ENCODE measurements around the gene MAPRE2. TPM values are rescaled to one million over a fixed set of nuclear protein-coding genes. Genes with fewer than 3 reads are reported as not detected.

MAPRE2 gene
- total and polyA plus RNA-seq, 11 donors: 36.4 to 190 (median 137) TPM

GRCh38 chr18:35136248-35136647, 95.0 kb downstream of the MAPRE2 start:
- TF ChIP-seq POLR2A (IDR thresholded peaks at IDR 0.05) (no peak), CTCF (IDR thresholded peaks at IDR 0.05) (no peak)
- DNase-seq: peak in 1 of 5 donors; percentile 60
- intact Hi-C loops (cut with DNase I): loop anchor here in 3 of 10 donors (5.0 to 10.0 kb wide), 3 partner anchors 59 to 109 kb away; no protein-coding TSS in a partner anchor
- no peak overlapping the region for H3K4me3 ChIP-seq
- no peaks in the 10 kb centered on the region for H3K9me3 ChIP-seq
- H3K27me3 ChIP-seq: no peaks in the 10 kb centered on the region
- whole genome bisulfite sequencing, 4 donors: 40 to 78% (median 65%) methylated on average over 3 of the region's 3 CpGs
- ATAC-seq: peak; percentile 60 to 87 (median 76)
- H3K27ac ChIP-seq: peak overlapping the region in 9 of 12 donors; percentile 13 to 75 (median 53)
- peaks cover 0 to 96% (median 88%) of the 10 kb centered on the region in 9 donors for H3K36me3 ChIP-seq
- H3K4me1 ChIP-seq: peaks cover 0 to 65% (median 20%) of the 10 kb centered on the region in 12 donors

- intact Hi-C loops (cut with DNase I): loop anchor here in 3 of 10 donors (5.0 to 10.0 kb wide), 3 partner anchors 58 to 110 kb away; no protein-coding TSS in a partner anchor
- no peaks in the 10 kb centered on the region for H3K27me3 ChIP-seq
- H3K9me3 ChIP-seq: no peaks in the 10 kb centered on the region
- no peak overlapping the region for H3K4me3 ChIP-seq
- TF ChIP-seq CTCF (IDR thresholded peaks at IDR 0.05): no peak
- TF ChIP-seq POLR2A (IDR thresholded peaks at IDR 0.05): no peak
- H3K4me1 ChIP-seq: peaks cover 0 to 58% (median 14%) of the 10 kb centered on the region in 12 donors
- H3K27ac ChIP-seq: peak overlapping the region in 8 of 12 donors; percentile 13 to 75 (median 50)
- WGBS, 4 donors: 92 to 95% (median 94%) methylated on average over 2 of the region's 2 CpGs
- ATAC-seq (no peak), DNase-seq (no peak)
- H3K36me3 ChIP-seq: peaks cover 0 to 100% (median 92%) of the 10 kb centered on the region in 9 donors
Measured at GRCh38 chr18:35136885-35137284, 95.7 kb downstream of the MAPRE2 start.

- intact Hi-C loops (cut with DNase I): loop anchor here in 4 of 10 donors (2.0 to 10.0 kb wide), 4 partner anchors 19 to 110 kb away; no protein-coding TSS in a partner anchor
- Histone ChIP-seq H3K36me3 (peaks cover 0 to 100% (median 91%) of the 10 kb centered on the region in 9 donors), H3K27ac (peak overlapping the region in 2 of 12 donors; percentile 33 to 56), H3K9me3 (no peaks in the 10 kb centered on the region), H3K4me1 (peaks cover 0 to 51% (median 8%) of the 10 kb centered on the region in 12 donors), H3K4me3 (no peak overlapping the region), H3K27me3 (no peaks in the 10 kb centered on the region)
- WGBS, 4 donors: 88 to 92% (median 89%) methylated on average over 10 of the region's 10 CpGs
- DNase-seq (no peak), ATAC-seq (no peak)
- no peak for TF ChIP-seq POLR2A (IDR thresholded peaks at IDR 0.05)
- TF ChIP-seq CTCF (IDR thresholded peaks at IDR 0.05): no peak
Measured at GRCh38 chr18:35137632-35138031, 96.4 kb downstream of the MAPRE2 start.

- Histone ChIP-seq H3K27ac (peak overlapping the region in 7 of 12 donors; percentile 7 to 56 (median 33)), H3K4me1 (peaks cover 0 to 48% (median 8%) of the 10 kb centered on the region in 12 donors), H3K36me3 (peaks cover 0 to 91% (median 80%) of the 10 kb centered on the region in 9 donors), H3K4me3 (no peak overlapping the region), H3K27me3 (no peaks in the 10 kb centered on the region), H3K9me3 (no peaks in the 10 kb centered on the region)
- TF ChIP-seq CTCF (IDR thresholded peaks at IDR 0.05) (no peak), POLR2A (IDR thresholded peaks at IDR 0.05) (no peak)
- DNase-seq (no peak), ATAC-seq (no peak)
- intact Hi-C loops (cut with DNase I): loop anchor here in 4 of 10 donors (2.0 to 10.0 kb wide), 4 partner anchors 20 to 111 kb away; no protein-coding TSS in a partner anchor
- 33 to 60% (median 39%) methylated on average over 6 of the region's 6 CpGs for WGBS, 4 donors
Measured at GRCh38 chr18:35138773-35139172, 97.6 kb downstream of the MAPRE2 start.

Data from heart left ventricle (tissue), 16 donors.